ENCODE data around the gene ABCA2. TPM values are rescaled to one million over a fixed set of nuclear protein-coding genes. Genes with fewer than 3 reads are reported as not detected.

The ABCA2 gene
- total RNA-seq, 1 donor from 2014 or later, result 16.2 TPM

GRCh38 chr9:136984464-136985026 lies 43.5 kb downstream of the ABCA2 start:
- Histone ChIP-seq H3K4me3 (ENCODE audit: insufficient read depth, low read depth, low read length) (no peak overlapping the region), H4K20me1 (ENCODE audit: insufficient read depth, low read length) (no peaks in the 10 kb centered on the region), H3K4me1 (ENCODE audit: insufficient read depth, low read length) (no peaks in the 10 kb centered on the region), H3K27me3 (ENCODE audit: insufficient read depth, low read length) (peaks cover 21% of the 10 kb centered on the region), H3K36me3 (ENCODE audit: insufficient read depth, low read length) (no peaks in the 10 kb centered on the region), H3K9ac (ENCODE audit: low read length) (no peak overlapping the region), H3K27ac (ENCODE audit: low read depth, low read length) (no peak overlapping the region), H3K79me2 (ENCODE audit: insufficient read depth, low read length) (no peaks in the 10 kb centered on the region), H3K9me3 (ENCODE audit: insufficient read depth, low read depth, low read length) (no peaks in the 10 kb centered on the region), H3K4me2 (ENCODE audit: low read length) (no peak overlapping the region), H2AFZ (ENCODE audit: low read depth, low read length) (no peak overlapping the region)
- DNase-seq (ENCODE audit: low read depth) (no peak), FAIRE-seq (no peak)
- peaks cover 37% of the 10 kb centered on the region for H3K27me3 Mint-ChIP-seq (ENCODE audit: low read depth, unreplicated experiment)
- TF ChIP-seq CTCF (IDR thresholded peaks at IDR 0.05; ENCODE audit: insufficient read depth, low read depth, low read length) (no peak), EZH2 (IDR thresholded peaks at IDR 0.05; ENCODE audit: insufficient read depth, low read length) (no peak)
- no peaks in the 10 kb centered on the region for H3K9me3 Mint-ChIP-seq (ENCODE audit: unreplicated experiment)
- no peak overlapping the region for H3K27ac Mint-ChIP-seq (ENCODE audit: unreplicated experiment)
- no peak overlapping the region for H3K4me3 Mint-ChIP-seq (ENCODE audit: unreplicated experiment)
- H3K4me1 Mint-ChIP-seq (ENCODE audit: low read depth, unreplicated experiment), result no peaks in the 10 kb centered on the region
- H3K36me3 Mint-ChIP-seq (ENCODE audit: low read depth, unreplicated experiment), result peaks cover 5% of the 10 kb centered on the region

- H3K27ac Mint-ChIP-seq (ENCODE audit: unreplicated experiment), result no peak overlapping the region
- no peak for FAIRE-seq
Measured at GRCh38 chr9:136983656-136984314, 44.3 kb downstream of the ABCA2 start.

More at GRCh38 chr9:136983656-136984314, 44.3 kb downstream of the ABCA2 start:
- Histone ChIP-seq H3K36me3 (ENCODE audit: insufficient read depth, low read length) (no peaks in the 10 kb centered on the region), H3K79me2 (ENCODE audit: insufficient read depth, low read length) (no peaks in the 10 kb centered on the region), H4K20me1 (ENCODE audit: insufficient read depth, low read length) (no peaks in the 10 kb centered on the region), H3K4me3 (ENCODE audit: insufficient read depth, low read depth, low read length) (no peak overlapping the region), H3K27ac (ENCODE audit: low read depth, low read length) (no peak overlapping the region), H3K27me3 (ENCODE audit: insufficient read depth, low read length) (peaks cover 21% of the 10 kb centered on the region), H3K9ac (ENCODE audit: low read length) (no peak overlapping the region), H2AFZ (ENCODE audit: low read depth, low read length) (no peak overlapping the region), H3K4me1 (ENCODE audit: insufficient read depth, low read length) (no peaks in the 10 kb centered on the region), H3K4me2 (ENCODE audit: low read length) (no peak overlapping the region), H3K9me3 (ENCODE audit: insufficient read depth, low read depth, low read length) (no peaks in the 10 kb centered on the region)
- TF ChIP-seq CTCF (IDR thresholded peaks at IDR 0.05; ENCODE audit: insufficient read depth, low read depth, low read length) (no peak), EZH2 (IDR thresholded peaks at IDR 0.05; ENCODE audit: insufficient read depth, low read length) (no peak)
- no peak for DNase-seq (ENCODE audit: low read depth)
- peaks cover 5% of the 10 kb centered on the region for H3K36me3 Mint-ChIP-seq (ENCODE audit: low read depth, unreplicated experiment)
- H3K4me1 Mint-ChIP-seq (ENCODE audit: low read depth, unreplicated experiment), result no peaks in the 10 kb centered on the region
- H3K4me3 Mint-ChIP-seq (ENCODE audit: unreplicated experiment), result no peak overlapping the region
- H3K27me3 Mint-ChIP-seq (ENCODE audit: low read depth, unreplicated experiment), result peaks cover 33% of the 10 kb centered on the region
- H3K9me3 Mint-ChIP-seq (ENCODE audit: unreplicated experiment), result no peaks in the 10 kb centered on the region
